ENCODE measurements around the gene HMCN2.

Gene HMCN2

GRCh38 chr9:130351343-130351742 lies 85.8 kb downstream of the HMCN2 start:
- H3K4me3 ChIP-seq (replicated peaks; ENCODE audit: low read depth, low read length), result no peak overlapping the region
- no peak for DNase-seq (ENCODE audit: low read depth)
- no peak for TF ChIP-seq CTCF (IDR thresholded peaks at IDR 0.05; ENCODE audit: low read length, missing control alignments)

- H3K4me3 ChIP-seq (replicated peaks; ENCODE audit: low read depth, low read length), result no peak overlapping the region
- no peak for DNase-seq (ENCODE audit: low read depth)
- no peak for TF ChIP-seq CTCF (IDR thresholded peaks at IDR 0.05; ENCODE audit: low read length, missing control alignments)
Observed at GRCh38 chr9:130352081-130352480, 86.5 kb downstream of the HMCN2 start.

- no peak overlapping the region for H3K4me3 ChIP-seq (replicated peaks; ENCODE audit: low read depth, low read length)
- no peak for TF ChIP-seq CTCF (IDR thresholded peaks at IDR 0.05; ENCODE audit: low read length, missing control alignments)
- DNase-seq (ENCODE audit: low read depth), result no peak
Observed at GRCh38 chr9:130352586-130353285, 87.2 kb downstream of the HMCN2 start.

DNA sequence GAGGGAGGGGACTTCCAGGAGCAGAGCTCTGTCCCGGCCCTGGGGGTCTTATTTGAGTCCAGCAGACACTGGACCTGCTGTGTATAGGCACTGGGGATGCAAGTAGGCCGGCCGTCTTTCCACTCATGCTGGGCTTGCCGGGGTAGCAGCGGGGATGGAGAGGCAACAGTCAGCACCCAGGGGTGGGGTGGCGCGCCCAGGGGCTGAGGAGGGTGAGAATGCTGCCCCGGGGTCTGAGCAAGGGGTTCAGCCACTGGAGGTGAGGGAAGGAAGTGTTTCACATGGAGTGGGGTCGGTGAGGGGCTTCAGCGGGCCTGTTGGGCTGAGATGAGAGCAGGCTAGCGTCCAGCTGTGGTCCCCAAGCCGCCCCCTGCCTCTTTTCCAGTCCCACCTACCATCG lies 88.8 kb downstream of the HMCN2 start:
- H3K4me3 ChIP-seq (replicated peaks; ENCODE audit: low read depth, low read length), result no peak overlapping the region
- no peak for TF ChIP-seq CTCF (IDR thresholded peaks at IDR 0.05; ENCODE audit: low read length, missing control alignments)
- DNase-seq (ENCODE audit: low read depth), result no peak

DNA sequence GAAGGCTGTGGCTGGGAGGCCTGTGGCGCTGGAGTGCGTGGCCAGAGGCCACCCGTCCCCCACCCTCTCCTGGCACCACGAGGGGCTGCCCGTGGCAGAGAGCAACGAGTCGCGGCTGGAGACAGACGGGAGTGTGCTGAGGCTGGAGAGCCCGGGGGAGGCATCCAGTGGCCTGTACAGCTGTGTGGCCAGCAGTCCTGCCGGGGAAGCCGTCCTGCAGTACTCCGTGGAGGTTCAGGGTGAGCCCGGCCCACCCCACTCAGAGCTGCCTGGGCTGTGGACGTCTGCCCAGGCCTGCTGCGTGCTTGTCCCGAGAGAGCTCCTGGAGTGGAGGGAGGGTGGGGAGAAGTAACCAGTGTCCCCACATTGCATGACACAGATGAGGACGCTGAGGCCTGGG lies 89.2 kb downstream of the HMCN2 start:
- DNase-seq (ENCODE audit: low read depth), result no peak
- no peak overlapping the region for H3K4me3 ChIP-seq (replicated peaks; ENCODE audit: low read depth, low read length)
- no peak for TF ChIP-seq CTCF (IDR thresholded peaks at IDR 0.05; ENCODE audit: low read length, missing control alignments)

DNA sequence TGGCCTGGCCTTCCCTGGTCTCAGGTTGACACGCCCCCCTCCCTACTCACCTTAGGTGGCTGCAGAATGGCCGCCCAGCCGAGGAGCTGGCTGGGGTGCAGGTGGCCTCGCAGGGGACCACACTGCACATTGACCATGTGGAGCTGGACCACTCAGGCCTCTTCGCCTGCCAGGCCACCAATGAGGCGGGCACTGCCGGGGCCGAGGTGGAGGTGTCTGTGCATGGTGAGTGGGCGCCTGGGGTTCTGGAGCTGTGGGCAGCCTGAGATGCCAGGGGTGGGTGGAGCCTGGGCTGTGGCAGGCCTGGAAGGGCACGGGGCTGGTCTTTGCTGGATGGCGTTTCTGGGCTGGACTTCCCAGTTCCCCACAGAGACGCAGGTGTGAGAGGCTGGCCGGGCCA lies 90.5 kb downstream of the HMCN2 start:
- no peak overlapping the region for H3K4me3 ChIP-seq (replicated peaks; ENCODE audit: low read depth, low read length)
- no peak for TF ChIP-seq CTCF (IDR thresholded peaks at IDR 0.05; ENCODE audit: low read length, missing control alignments)
- DNase-seq (ENCODE audit: low read depth), result no peak

Data from fibroblast of pulmonary artery (primary cell).